Measurements from ENCODE around the gene TTLL5.

DNA sequence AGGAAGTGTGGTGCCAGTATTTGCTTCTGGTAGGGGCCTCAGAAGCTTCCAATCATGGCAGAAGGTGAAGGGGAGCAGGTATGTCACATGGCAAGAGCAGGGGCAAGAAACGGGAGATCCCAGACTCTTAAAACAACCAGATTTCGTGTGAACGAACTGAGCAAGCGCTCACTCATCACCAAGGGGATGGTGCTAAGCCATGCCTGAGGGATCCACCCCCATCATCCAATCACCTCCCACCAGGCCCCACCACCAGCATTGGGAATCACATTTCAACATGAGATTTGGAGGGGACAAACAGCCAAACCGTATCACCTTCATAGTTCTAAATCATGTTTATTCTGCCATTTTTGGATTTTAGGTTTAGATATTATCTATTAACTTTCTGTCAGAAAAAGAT, 179.9 kb downstream of the TTLL5 start:
- no peak for TF ChIP-seq ZC3H10 (CRISPR knock-in tag; IDR thresholded peaks at IDR 0.05)
- TF ChIP-seq, protein P1, sequence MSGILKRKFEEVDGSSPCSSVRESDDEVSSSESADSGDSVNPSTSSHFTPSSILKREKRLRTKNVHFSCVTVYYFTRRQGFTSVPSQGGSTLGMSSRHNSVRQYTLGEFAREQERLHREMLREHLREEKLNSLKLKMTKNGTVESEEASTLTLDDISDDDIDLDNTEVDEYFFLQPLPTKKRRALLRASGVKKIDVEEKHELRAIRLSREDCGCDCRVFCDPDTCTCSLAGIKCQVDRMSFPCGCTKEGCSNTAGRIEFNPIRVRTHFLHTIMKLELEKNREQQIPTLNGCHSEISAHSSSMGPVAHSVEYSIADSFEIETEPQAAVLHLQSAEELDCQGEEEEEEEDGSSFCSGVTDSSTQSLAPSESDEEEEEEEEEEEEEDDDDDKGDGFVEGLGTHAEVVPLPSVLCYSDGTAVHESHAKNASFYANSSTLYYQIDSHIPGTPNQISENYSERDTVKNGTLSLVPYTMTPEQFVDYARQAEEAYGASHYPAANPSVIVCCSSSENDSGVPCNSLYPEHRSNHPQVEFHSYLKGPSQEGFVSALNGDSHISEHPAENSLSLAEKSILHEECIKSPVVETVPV (CRISPR knock-in tag; IDR thresholded peaks at IDR 0.05): no peak
- TF ChIP-seq ZFP30 (CRISPR knock-in tag; IDR thresholded peaks at IDR 0.05): no peak

Measured in SK-N-SH treated with all-trans-retinoic acid at 6 μM for 48 hours (cell line).